Testis (tissue), 3 donors: Measurements from ENCODE around the gene SYCE3. TPM values are rescaled to one million over a fixed set of nuclear protein-coding genes. Genes with fewer than 3 reads are reported as not detected.
"Not testable (repeated sequence)": the region's sequence is repeated elsewhere in the genome, so short reads cannot be mapped to it uniquely, and the experiment has no call there.

Source experiments
- DNase-seq: peaks from one replicate; pipeline ENCODE4 v3.0.0-alpha.2; 2019
- H3K27ac ChIP-seq, 2 donors: fragments of 200-600 bp; sonication (generic); one replicate each; pipeline ENCODE4 v1.5.1; 2019
- H3K27me3 ChIP-seq: fragments of 200-600 bp; sonication (generic); one replicate; pipeline ENCODE4 v1.5.1; 2019
- H3K36me3 ChIP-seq: fragments of 200-600 bp; sonication (generic); one replicate; pipeline ENCODE4 v1.5.1; 2017; ENCODE audit warnings: low read depth; ENCODE audit errors: missing control alignments
- H3K4me1 ChIP-seq: fragments of 200-600 bp; sonication (generic); one replicate; pipeline ENCODE4 v1.5.1; 2019
- H3K4me3 ChIP-seq, 2 donors: fragments of 200-600 bp; sonication (generic); one replicate each; pipeline ENCODE4 v1.5.1; 2017 to 2019
- H3K9me3 ChIP-seq: fragments of 200-600 bp; sonication (generic); one replicate; pipeline ENCODE4 v1.5.1; 2017
- CTCF ChIP-seq, 3 experiments: fragments of 450-650 bp in 2 of 3; fragments of 200-600 bp in 1 of 3; sonication (generic) in 1 of 3; IDR thresholded peaks; one replicate each; pipeline ENCODE4 v1.5.1; 2016 to 2019; ENCODE audit warnings: antibody characterized with exemption in 3 of 3, mild to moderate bottlenecking in 2 of 3, moderate library complexity in 1 of 3
- POLR2A ChIP-seq: fragments of 450-650 bp; IDR thresholded peaks from one replicate; pipeline ENCODE4 v1.6.1; 2017; ENCODE audit warnings: antibody characterized with exemption, mild to moderate bottlenecking, moderate library complexity
- WGBS, 2 donors: methylation state at CpG; one replicate each; pipeline ENCODE4 v1.1.5; 2018; 5-methylcytosine and 5-hydroxymethylcytosine counted together
- intact Hi-C: fragments of 100-400 bp; cut with DNase I; formaldehyde crosslinking; loops from one replicate; pipeline ENCODE4 v1.15.1; 2023; ENCODE audit warnings: low total_unique reads
- polyA plus RNA-seq: library from polyadenylated mRNA; stranded (reverse); fragments of 350-450 nt; fragmentation: Illumina TruSeq; extraction: RNeasy Lipid Tissue Mini Kit (QIAGEN cat#74804); gene quantifications from one replicate; pipeline ENCODE4 v1.2.3, GENCODE V29; 2014; ENCODE audit warnings: low read depth, low replicate concordance; ENCODE audit not compliant: insufficient read depth
- total RNA-seq, 2 donors: library from RNA; depleted of rRNA; stranded (reverse); fragments of >200 nt; gene quantifications; one replicate each; pipeline ENCODE4 v1.2.3, GENCODE V29; 2016

The SYCE3 gene
- total and polyA plus RNA-seq, 3 donors from 2014 or later: 40.4 to 183 (median 71.9) TPM

GRCh38 chr22:50522208-50522805, 40.4 kb downstream of the SYCE3 start:
- TF ChIP-seq POLR2A: no peak
- no peak for TF ChIP-seq CTCF (IDR thresholded peaks at IDR 0.05)

GRCh38 chr22:50521710-50522109, 41.0 kb downstream of the SYCE3 start:
- TF ChIP-seq CTCF (IDR thresholded peaks at IDR 0.05) (no peak), POLR2A (no peak)
- H3K9me3 ChIP-seq: no peaks in the 10 kb centered on the region
- no peak overlapping the region for H3K27ac ChIP-seq
- 93 to 94% methylated on average over 7 to 8 of the region's 10 CpGs for WGBS, 2 donors
- no peak for DNase-seq
- H3K4me3 ChIP-seq: no peak overlapping the region
- H3K4me1 ChIP-seq: peaks cover 14% of the 10 kb centered on the region
- no peaks in the 10 kb centered on the region for H3K36me3 ChIP-seq
- H3K27me3 ChIP-seq: no peaks in the 10 kb centered on the region
- intact Hi-C loops: no loop called here

More at GRCh38 chr22:50522208-50522805, 40.4 kb downstream of the SYCE3 start:
- intact Hi-C loops: no loop called here
- 87 to 89% methylated on average over 9 to 15 of the region's 15 CpGs for WGBS, 2 donors
- H3K27ac ChIP-seq: no peak overlapping the region
- H3K27me3 ChIP-seq: no peaks in the 10 kb centered on the region
- DNase-seq: no peak
- peaks cover 17% of the 10 kb centered on the region for H3K4me1 ChIP-seq
- no peak overlapping the region for H3K4me3 ChIP-seq
- no peaks in the 10 kb centered on the region for H3K36me3 ChIP-seq
- H3K9me3 ChIP-seq: no peaks in the 10 kb centered on the region

- no peak for DNase-seq
- no peak for TF ChIP-seq CTCF (IDR thresholded peaks at IDR 0.05)
- TF ChIP-seq POLR2A: no peak
- Histone ChIP-seq H3K36me3 (no peaks in the 10 kb centered on the region), H3K4me3 (no peak overlapping the region), H3K4me1 (peaks cover 10% of the 10 kb centered on the region), H3K27me3 (no peaks in the 10 kb centered on the region), H3K27ac (no peak overlapping the region), H3K9me3 (no peaks in the 10 kb centered on the region)
- intact Hi-C loops: no loop called here
- WGBS, 2 donors: 91 to 96% methylated on average over 13 of the region's 13 CpGs
Observed at GRCh38 chr22:50520826-50521453, 41.8 kb downstream of the SYCE3 start.

GRCh38 chr22:50520184-50520583, 42.5 kb downstream of the SYCE3 start:
- H3K27me3 ChIP-seq, H3K36me3 ChIP-seq, DNase-seq, H3K4me1 ChIP-seq, H3K27ac ChIP-seq, intact Hi-C loops, H3K9me3 ChIP-seq, H3K4me3 ChIP-seq: not testable (repeated sequence)
- 96% methylated on average over 7 to 8 of the region's 8 CpGs for WGBS, 2 donors

GRCh38 chr22:50519151-50519550, 43.6 kb downstream of the SYCE3 start:
- no peaks in the 10 kb centered on the region for H3K36me3 ChIP-seq
- WGBS, 2 donors: 91 to 95% methylated on average over 4 to 8 of the region's 8 CpGs

More at GRCh38 chr22:50519151-50519550, 43.6 kb downstream of the SYCE3 start:
- H3K9me3 ChIP-seq: no peaks in the 10 kb centered on the region
- H3K27me3 ChIP-seq: no peaks in the 10 kb centered on the region
- TF ChIP-seq POLR2A: no peak
- no peak for TF ChIP-seq CTCF (IDR thresholded peaks at IDR 0.05)
- no peak overlapping the region for H3K27ac ChIP-seq
- H3K4me3 ChIP-seq: no peak overlapping the region
- intact Hi-C loops: no loop called here
- no peak for DNase-seq
- peaks cover 2% of the 10 kb centered on the region for H3K4me1 ChIP-seq
